Esophagus (tissue), 2 donors: ENCODE measurements around the gene OR6C6. TPM values are rescaled to one million over a fixed set of nuclear protein-coding genes. Genes with fewer than 3 reads are reported as not detected.
"Not testable (repeated sequence)": the region's sequence is repeated elsewhere in the genome, so short reads cannot be mapped to it uniquely, and the experiment has no call there.

Experiments used
- H3K27ac ChIP-seq, 2 donors: one replicate each; pipeline ENCODE4 v1.5.1; 2013; ENCODE audit warnings: low read depth in 2 of 2, mild to moderate bottlenecking in 2 of 2, inconsistent platforms in 1 of 2, low read length in 1 of 2, moderate library complexity in 1 of 2
- H3K27me3 ChIP-seq, 2 donors: one replicate each; pipeline ENCODE4 v1.6.1; 2013; ENCODE audit warnings: low read length in 2 of 2, control low read depth in 1 of 2, mild to moderate bottlenecking in 1 of 2; ENCODE audit not compliant: insufficient read depth in 2 of 2, control insufficient read depth in 1 of 2
- H3K36me3 ChIP-seq, 2 donors: one replicate each; pipeline ENCODE4 v1.6.1; 2013; ENCODE audit warnings: low read length in 1 of 2; ENCODE audit not compliant: control insufficient read depth in 2 of 2, insufficient read depth in 2 of 2
- H3K4me1 ChIP-seq, 2 donors: one replicate each; pipeline ENCODE4 v1.6.1; 2013; ENCODE audit warnings: low read length in 1 of 2; ENCODE audit not compliant: control insufficient read depth in 2 of 2, insufficient read depth in 2 of 2
- H3K4me3 ChIP-seq, 2 donors: one replicate each; pipeline ENCODE4 v1.5.1; 2013; ENCODE audit warnings: low read length in 2 of 2, mild to moderate bottlenecking in 2 of 2, low read depth in 1 of 2, moderate library complexity in 1 of 2
- H3K9me3 ChIP-seq, 2 donors: one replicate each; pipeline ENCODE4 v1.6.1; 2013; ENCODE audit warnings: mild to moderate bottlenecking in 2 of 2, low read depth in 1 of 2, low read length in 1 of 2, moderate library complexity in 1 of 2; ENCODE audit not compliant: control insufficient read depth in 2 of 2, insufficient read depth in 1 of 2
- WGBS, 2 donors: extraction: QIAGEN DNeasy Blood & Tissue Kit; methylation state at CpG; one replicate each; pipeline ENCODE4 v1.1.7; 2013; 5-methylcytosine and 5-hydroxymethylcytosine counted together
- polyA plus RNA-seq, 2 donors: library from polyadenylated mRNA; stranded (reverse); fragments of 200-250 nt; gene quantifications; one replicate each; pipeline ENCODE4 v1.2.3, GENCODE V29; 2013
- donor health status: healthy with polysubstance abuse.
- donor health status: Bipolar disorder and iron deficiency.

The OR6C6 gene
- polyA plus RNA-seq = not detected

GRCh38 chr12:55296469-55296868 is at the start of gene OR6C6:
TSS of gene OR6C6 (minus strand) at chr12:55296569. CDS start at chr12:55295232, 1,337 bp downstream.
- Histone ChIP-seq H3K27ac (no peak within 1 kb of the TSS), H3K36me3 (no peaks in the 10 kb centered on the region), H3K27me3 (no peaks in the 10 kb centered on the region), H3K4me3 (no peak within 1 kb of the TSS), H3K9me3 (no peaks in the 10 kb centered on the region), H3K4me1 (no peaks in the 10 kb centered on the region)
- WGBS, 2 donors = 77 to 79% methylated on average over 2 of the region's 2 CpGs

GRCh38 chr12:55336002-55336401 is 39.6 kb upstream of the OR6C6 start:
- Histone ChIP-seq H3K27ac (no peak overlapping the region), H3K9me3 (no peaks in the 10 kb centered on the region), H3K4me3 (no peak overlapping the region), H3K27me3 (no peaks in the 10 kb centered on the region), H3K4me1 (no peaks in the 10 kb centered on the region), H3K36me3 (no peaks in the 10 kb centered on the region)
- 88 to 90% methylated on average over 10 of the region's 10 CpGs for WGBS, 2 donors

GRCh38 chr12:55330446-55330845 is 34.1 kb upstream of the OR6C6 start, which contains the start of gene OR6C3:
TSS of gene OR6C3 (plus strand) at chr12:55330746. CDS start at chr12:55331701, 955 bp downstream.
- Histone ChIP-seq H3K9me3 (no peaks in the 10 kb centered on the region), H3K4me1 (no peaks in the 10 kb centered on the region), H3K4me3 (no peak within 1 kb of the TSS), H3K27me3 (no peaks in the 10 kb centered on the region), H3K27ac (no peak within 1 kb of the TSS), H3K36me3 (no peaks in the 10 kb centered on the region)
- 96 to 100% methylated on average over 1 of the region's 1 CpG for WGBS, 2 donors

- not testable (repeated sequence) for H3K4me1 ChIP-seq, H3K27ac ChIP-seq, H3K36me3 ChIP-seq, H3K9me3 ChIP-seq, H3K27me3 ChIP-seq, H3K4me3 ChIP-seq
- 90 to 95% methylated on average over 6 of the region's 6 CpGs for WGBS, 2 donors
These were observed 29.4 kb upstream of the OR6C6 start for GRCh38 chr12:55325801-55326200.

- no peaks in the 10 kb centered on the region for H3K9me3 ChIP-seq
- H3K36me3 ChIP-seq = no peaks in the 10 kb centered on the region
- no peak overlapping the region for H3K4me3 ChIP-seq
- H3K27ac ChIP-seq = no peak overlapping the region
- H3K27me3 ChIP-seq = peaks cover 0 to 2% of the 10 kb centered on the region in 2 donors
- H3K4me1 ChIP-seq = no peaks in the 10 kb centered on the region
- 47 to 65% methylated on average over 4 of the region's 4 CpGs for WGBS, 2 donors
These were observed 23.8 kb upstream of the OR6C6 start for GRCh38 chr12:55320201-55320600.

- H3K27ac ChIP-seq = no peak within 1 kb of the TSS
- H3K9me3 ChIP-seq = no peaks in the 10 kb centered on the region
- 72 to 88% methylated on average over 2 of the region's 2 CpGs for WGBS, 2 donors
- no peak within 1 kb of the TSS for H3K4me3 ChIP-seq
- no peaks in the 10 kb centered on the region for H3K36me3 ChIP-seq
- no peaks in the 10 kb centered on the region for H3K27me3 ChIP-seq
- H3K4me1 ChIP-seq = no peaks in the 10 kb centered on the region
These were observed 17.7 kb upstream of the OR6C6 start, which contains the start of gene OR6C1 for GRCh38 chr12:55314043-55314442. TSS of gene OR6C1 (plus strand) at chr12:55314343. CDS start at chr12:55320600, 6,257 bp downstream.

GRCh38 chr12:55289999-55290398 is 6.4 kb downstream of the OR6C6 start:
- Histone ChIP-seq H3K4me3 (no peak overlapping the region), H3K27ac (no peak overlapping the region), H3K27me3 (no peaks in the 10 kb centered on the region), H3K4me1 (no peaks in the 10 kb centered on the region), H3K9me3 (no peaks in the 10 kb centered on the region), H3K36me3 (no peaks in the 10 kb centered on the region)
- 46 to 47% methylated on average over 2 of the region's 2 CpGs for WGBS, 2 donors

- H3K9me3 ChIP-seq = no peaks in the 10 kb centered on the region
- H3K4me3 ChIP-seq = no peak overlapping the region
- no peaks in the 10 kb centered on the region for H3K4me1 ChIP-seq
- no peaks in the 10 kb centered on the region for H3K36me3 ChIP-seq
- H3K27me3 ChIP-seq = no peaks in the 10 kb centered on the region
- no peak overlapping the region for H3K27ac ChIP-seq
- WGBS, 2 donors = 38 to 48% methylated on average over 2 of the region's 2 CpGs
These were observed 15.4 kb downstream of the OR6C6 start for GRCh38 chr12:55280991-55281390.

GRCh38 chr12:55258303-55258702 is 38.1 kb downstream of the OR6C6 start:
- Histone ChIP-seq H3K27me3 (no peaks in the 10 kb centered on the region), H3K36me3 (no peaks in the 10 kb centered on the region), H3K4me1 (no peaks in the 10 kb centered on the region), H3K27ac (no peak overlapping the region), H3K4me3 (no peak overlapping the region), H3K9me3 (no peaks in the 10 kb centered on the region)
- WGBS, 2 donors = 63 to 71% methylated on average over 2 of the region's 2 CpGs

GRCh38 chr12:55256831-55257230 is 39.5 kb downstream of the OR6C6 start:
- Histone ChIP-seq H3K27me3 (no peaks in the 10 kb centered on the region), H3K4me1 (no peaks in the 10 kb centered on the region), H3K4me3 (no peak overlapping the region), H3K27ac (no peak overlapping the region), H3K36me3 (no peaks in the 10 kb centered on the region), H3K9me3 (no peaks in the 10 kb centered on the region)
- WGBS, 2 donors = 89 to 92% methylated on average over 4 of the region's 4 CpGs
